ENCODE measurements around the gene TAC1. TPM values are rescaled to one million over a fixed set of nuclear protein-coding genes. Genes with fewer than 3 reads are reported as not detected.

TAC1 gene
- 0.13 TPM for total RNA-seq (2021; ENCODE audit: unreplicated experiment)
- not detected for polyA plus RNA-seq (2012; ENCODE audit: insufficient read length)
- percentile 17 among the genes with signal in this experiment for Bru-seq, nascent RNA
- percentile 18 among the genes with signal in this experiment for BruChase-seq, experiment 1, labeled RNA remaining after a 2-hour chase
- percentile 21 among the genes with signal in this experiment for BruChase-seq, experiment 2, labeled RNA remaining after a 6-hour chase
- long read RNA-seq: 0 reads

GRCh38 chr7:97731736-97732564 lies at the start of gene TAC1:
TSS of gene TAC1 (plus strand) at chr7:97732086. CDS start at chr7:97732613, 527 bp downstream.
- BruUV-seq (replicated peaks): no TSS peak
- intact Hi-C loops (cut with micrococcal nuclease; ENCODE audit: unreplicated experiment) (no loop called here), in situ Hi-C loops (cut with HindIII; ENCODE audit: low pct_unique_long_range_greater_than_20kb, low sequenced_read_pairs) (no loop called here)
- CTCF ChIA-PET: no interaction called here
- no peaks in the 10 kb centered on the region for H3K9me3 ChIP-seq (ENCODE audit: control insufficient read depth, insufficient read depth, low read depth, low read length)
- H3K36me3 ChIP-seq (ENCODE audit: control insufficient read depth, insufficient read depth, low read length): no peaks in the 10 kb centered on the region
- POLR2A ChIA-PET: no interaction called here
- ATAC-seq: no peak
- H3K4me1 ChIP-seq (ENCODE audit: control insufficient read depth, insufficient read depth, low read length): no peaks in the 10 kb centered on the region
- DNase-seq (ENCODE audit: low read depth, low spot score): no peak
- peaks cover 37% of the 10 kb centered on the region for H3K27me3 ChIP-seq (ENCODE audit: control insufficient read depth, insufficient read depth, low read length)
- H3K4me3 ChIP-seq (ENCODE audit: low read depth in 2 of 2, low read length in 2 of 2): peak within 1 kb of the TSS; percentile 8 to 34; a peak in 2 of 4 replicates
- no peak for TF ChIP-seq TCF7L2 (IDR thresholded peaks at IDR 0.05; ENCODE audit: low read depth, low read length)
- TF ChIP-seq, protein P1, sequence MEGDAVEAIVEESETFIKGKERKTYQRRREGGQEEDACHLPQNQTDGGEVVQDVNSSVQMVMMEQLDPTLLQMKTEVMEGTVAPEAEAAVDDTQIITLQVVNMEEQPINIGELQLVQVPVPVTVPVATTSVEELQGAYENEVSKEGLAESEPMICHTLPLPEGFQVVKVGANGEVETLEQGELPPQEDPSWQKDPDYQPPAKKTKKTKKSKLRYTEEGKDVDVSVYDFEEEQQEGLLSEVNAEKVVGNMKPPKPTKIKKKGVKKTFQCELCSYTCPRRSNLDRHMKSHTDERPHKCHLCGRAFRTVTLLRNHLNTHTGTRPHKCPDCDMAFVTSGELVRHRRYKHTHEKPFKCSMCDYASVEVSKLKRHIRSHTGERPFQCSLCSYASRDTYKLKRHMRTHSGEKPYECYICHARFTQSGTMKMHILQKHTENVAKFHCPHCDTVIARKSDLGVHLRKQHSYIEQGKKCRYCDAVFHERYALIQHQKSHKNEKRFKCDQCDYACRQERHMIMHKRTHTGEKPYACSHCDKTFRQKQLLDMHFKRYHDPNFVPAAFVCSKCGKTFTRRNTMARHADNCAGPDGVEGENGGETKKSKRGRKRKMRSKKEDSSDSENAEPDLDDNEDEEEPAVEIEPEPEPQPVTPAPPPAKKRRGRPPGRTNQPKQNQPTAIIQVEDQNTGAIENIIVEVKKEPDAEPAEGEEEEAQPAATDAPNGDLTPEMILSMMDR (IDR thresholded peaks at IDR 0.05): no peak
- TF ChIP-seq POLR2AphosphoS5 (IDR thresholded peaks at IDR 0.05; ENCODE audit: low read depth, low read length): no peak
- TF ChIP-seq REST (IDR thresholded peaks at IDR 0.05; ENCODE audit: insufficient read depth in 1 of 2, low read depth in 2 of 2, low read length in 1 of 2): no peak
- no peak for TF ChIP-seq SIN3A (IDR thresholded peaks at IDR 0.05; ENCODE audit: borderline replicate concordance, insufficient read depth, low read depth, low read length)
- H3K27ac ChIP-seq (ENCODE audit: low read length): no peak within 1 kb of the TSS

GRCh38 chr7:97685952-97686351 lies 45.9 kb upstream of the TAC1 start:
- H3K27me3 ChIP-seq (ENCODE audit: control insufficient read depth, insufficient read depth, low read length): peaks cover 4% of the 10 kb centered on the region; the same call in 1 of the 2 replicates
- no peak for TF ChIP-seq TCF7L2 (IDR thresholded peaks at IDR 0.05; ENCODE audit: low read depth, low read length)
- no peak for TF ChIP-seq SIN3A (IDR thresholded peaks at IDR 0.05; ENCODE audit: borderline replicate concordance, insufficient read depth, low read depth, low read length)
- no peak for TF ChIP-seq POLR2AphosphoS5 (IDR thresholded peaks at IDR 0.05; ENCODE audit: low read depth, low read length)
- TF ChIP-seq, protein P1 (IDR thresholded peaks at IDR 0.05): no peak
- TF ChIP-seq REST (IDR thresholded peaks at IDR 0.05; ENCODE audit: insufficient read depth in 1 of 2, low read depth in 2 of 2, low read length in 1 of 2): no peak
- H3K36me3 ChIP-seq (ENCODE audit: control insufficient read depth, insufficient read depth, low read length): no peaks in the 10 kb centered on the region
- no peak for ATAC-seq
- H3K4me1 ChIP-seq (ENCODE audit: control insufficient read depth, insufficient read depth, low read length): no peaks in the 10 kb centered on the region
- CTCF ChIA-PET: no interaction called here
- POLR2A ChIA-PET: no interaction called here
- no peaks in the 10 kb centered on the region for H3K9me3 ChIP-seq (ENCODE audit: control insufficient read depth, insufficient read depth, low read depth, low read length)
- DNase-seq (ENCODE audit: low read depth, low spot score): no peak
- in situ Hi-C loops (cut with HindIII; ENCODE audit: low pct_unique_long_range_greater_than_20kb, low sequenced_read_pairs) (no loop called here), intact Hi-C loops (cut with micrococcal nuclease; ENCODE audit: unreplicated experiment) (no loop called here)
- H3K27ac ChIP-seq (ENCODE audit: low read length): no peak overlapping the region
- BruUV-seq (replicated peaks): no TSS peak
- no peak overlapping the region for H3K4me3 ChIP-seq (ENCODE audit: low read depth in 2 of 2, low read length in 2 of 2)

Data from Panc1 (cell line).